Stimulated activated naive CD8-positive, alpha-beta T cell treated with anti-CD3 and anti-CD28 coated beads, Interleukin-15, Interleukin-2, amounts not matched to agents 100 ng/mL and 50 ng/mL, for 24 hours (primary cell): Measurements from ENCODE around the gene CSTF2.

Source experiments
- H3K27ac Mint-ChIP-seq: one replicate; pipeline ENCODE4 v1.8.0; 2021; ENCODE audit warnings: mild to moderate bottlenecking, mixed read lengths
- H3K27me3 Mint-ChIP-seq: one replicate; pipeline ENCODE4 v1.8.0; 2021; ENCODE audit warnings: mixed read lengths
- H3K36me3 Mint-ChIP-seq: one replicate; pipeline ENCODE4 v1.8.0; 2021; ENCODE audit warnings: low read depth, mixed read lengths
- H3K4me1 Mint-ChIP-seq: one replicate; pipeline ENCODE4 v1.8.0; 2021; ENCODE audit warnings: low read depth, mixed read lengths
- H3K4me3 Mint-ChIP-seq: one replicate; pipeline ENCODE4 v1.8.0; 2021; ENCODE audit warnings: mild to moderate bottlenecking, mixed read lengths
- H3K9me3 Mint-ChIP-seq: one replicate; pipeline ENCODE4 v1.8.0; 2021; ENCODE audit warnings: mixed read lengths

Gene CSTF2

GRCh38 chrX:100831219-100831946 is 11.2 kb downstream of the CSTF2 start:
- no peaks in the 10 kb centered on the region for H3K9me3 Mint-ChIP-seq
- H3K27ac Mint-ChIP-seq, result peak overlapping the region; percentile 94
- no peak overlapping the region for H3K4me3 Mint-ChIP-seq
- peaks cover 29% of the 10 kb centered on the region for H3K4me1 Mint-ChIP-seq
- no peaks in the 10 kb centered on the region for H3K27me3 Mint-ChIP-seq
- H3K36me3 Mint-ChIP-seq, result peaks cover 64% of the 10 kb centered on the region

- H3K9me3 Mint-ChIP-seq, result no peaks in the 10 kb centered on the region
- H3K27ac Mint-ChIP-seq, result no peak overlapping the region
- no peaks in the 10 kb centered on the region for H3K27me3 Mint-ChIP-seq
- no peaks in the 10 kb centered on the region for H3K4me1 Mint-ChIP-seq
- no peak overlapping the region for H3K4me3 Mint-ChIP-seq
- no peaks in the 10 kb centered on the region for H3K36me3 Mint-ChIP-seq
Observed at GRCh38 chrX:100850317-100850716, 30.1 kb downstream of the CSTF2 start.

- Mint-ChIP-seq H3K36me3 (no peaks in the 10 kb centered on the region), H3K4me3 (no peak overlapping the region), H3K27ac (no peak overlapping the region), H3K4me1 (no peaks in the 10 kb centered on the region), H3K9me3 (no peaks in the 10 kb centered on the region), H3K27me3 (peaks cover 2% of the 10 kb centered on the region)
Observed at GRCh38 chrX:100852810-100853209, 32.6 kb downstream of the CSTF2 start.

- no peak overlapping the region for H3K4me3 Mint-ChIP-seq
- H3K9me3 Mint-ChIP-seq, result no peaks in the 10 kb centered on the region
- no peak overlapping the region for H3K27ac Mint-ChIP-seq
- no peaks in the 10 kb centered on the region for H3K36me3 Mint-ChIP-seq
- H3K27me3 Mint-ChIP-seq, result no peaks in the 10 kb centered on the region
- no peaks in the 10 kb centered on the region for H3K4me1 Mint-ChIP-seq
Observed at GRCh38 chrX:100863326-100863864, 43.2 kb downstream of the CSTF2 start.

GRCh38 chrX:100864657-100865391 is 44.6 kb downstream of the CSTF2 start:
- H3K36me3 Mint-ChIP-seq, result no peaks in the 10 kb centered on the region
- H3K27me3 Mint-ChIP-seq, result no peaks in the 10 kb centered on the region
- no peak overlapping the region for H3K4me3 Mint-ChIP-seq
- no peaks in the 10 kb centered on the region for H3K4me1 Mint-ChIP-seq
- H3K9me3 Mint-ChIP-seq, result no peaks in the 10 kb centered on the region
- no peak overlapping the region for H3K27ac Mint-ChIP-seq

GRCh38 chrX:100868273-100868672 is 48.1 kb downstream of the CSTF2 start:
- H3K27ac Mint-ChIP-seq, result no peak overlapping the region
- H3K36me3 Mint-ChIP-seq, result no peaks in the 10 kb centered on the region
- no peaks in the 10 kb centered on the region for H3K4me1 Mint-ChIP-seq
- no peaks in the 10 kb centered on the region for H3K27me3 Mint-ChIP-seq
- no peak overlapping the region for H3K4me3 Mint-ChIP-seq
- no peaks in the 10 kb centered on the region for H3K9me3 Mint-ChIP-seq

- Mint-ChIP-seq H3K27me3 (no peaks in the 10 kb centered on the region), H3K27ac (no peak overlapping the region), H3K36me3 (no peaks in the 10 kb centered on the region), H3K4me1 (no peaks in the 10 kb centered on the region), H3K9me3 (no peaks in the 10 kb centered on the region), H3K4me3 (no peak overlapping the region)
Observed at GRCh38 chrX:100870527-100870926, 50.3 kb downstream of the CSTF2 start.

- no peaks in the 10 kb centered on the region for H3K4me1 Mint-ChIP-seq
- no peaks in the 10 kb centered on the region for H3K27me3 Mint-ChIP-seq
- no peaks in the 10 kb centered on the region for H3K36me3 Mint-ChIP-seq
- no peak overlapping the region for H3K4me3 Mint-ChIP-seq
- no peak overlapping the region for H3K27ac Mint-ChIP-seq
- no peaks in the 10 kb centered on the region for H3K9me3 Mint-ChIP-seq
Observed at GRCh38 chrX:100871594-100872560, 51.7 kb downstream of the CSTF2 start.

GRCh38 chrX:100874325-100874724 is 54.1 kb downstream of the CSTF2 start, which contains the start of gene NOX1:
Gene NOX1 (minus strand): TSS chrX:100874359. CDS start chrX:100874139, 220 bp downstream.
- Mint-ChIP-seq H3K27ac (no peak within 1 kb of the TSS), H3K9me3 (no peaks in the 10 kb centered on the region), H3K36me3 (no peaks in the 10 kb centered on the region), H3K4me3 (no peak within 1 kb of the TSS), H3K4me1 (no peaks in the 10 kb centered on the region), H3K27me3 (no peaks in the 10 kb centered on the region)

- Mint-ChIP-seq H3K27ac (no peak overlapping the region), H3K4me1 (no peaks in the 10 kb centered on the region), H3K27me3 (no peaks in the 10 kb centered on the region), H3K9me3 (no peaks in the 10 kb centered on the region), H3K36me3 (no peaks in the 10 kb centered on the region), H3K4me3 (no peak overlapping the region)
Observed at GRCh38 chrX:100880368-100880767, 60.2 kb downstream of the CSTF2 start.

- Mint-ChIP-seq H3K27ac (no peak overlapping the region), H3K36me3 (no peaks in the 10 kb centered on the region), H3K4me3 (no peak overlapping the region), H3K27me3 (no peaks in the 10 kb centered on the region), H3K4me1 (peaks cover 3% of the 10 kb centered on the region), H3K9me3 (no peaks in the 10 kb centered on the region)
Observed at GRCh38 chrX:100883654-100884053, 63.5 kb downstream of the CSTF2 start.
